NT2/D1 (cell line): Measurements from ENCODE around the gene TPRKB.

Experiments
- SUZ12 ChIP-seq: IDR thresholded peaks from 2 replicates; pipeline ENCODE4 v1.6.1; 2011; ENCODE audit not compliant: insufficient read length, insufficient read depth; ENCODE audit errors: extremely low read depth
- YY1 ChIP-seq: IDR thresholded peaks from 2 replicates; pipeline ENCODE4 v1.6.1; 2011; ENCODE audit not compliant: insufficient read length, insufficient read depth
- ZNF274 ChIP-seq: IDR thresholded peaks from 2 replicates; pipeline ENCODE4 v1.6.1; 2011; ENCODE audit warnings: mild to moderate bottlenecking, low read depth, low read length

DNA sequence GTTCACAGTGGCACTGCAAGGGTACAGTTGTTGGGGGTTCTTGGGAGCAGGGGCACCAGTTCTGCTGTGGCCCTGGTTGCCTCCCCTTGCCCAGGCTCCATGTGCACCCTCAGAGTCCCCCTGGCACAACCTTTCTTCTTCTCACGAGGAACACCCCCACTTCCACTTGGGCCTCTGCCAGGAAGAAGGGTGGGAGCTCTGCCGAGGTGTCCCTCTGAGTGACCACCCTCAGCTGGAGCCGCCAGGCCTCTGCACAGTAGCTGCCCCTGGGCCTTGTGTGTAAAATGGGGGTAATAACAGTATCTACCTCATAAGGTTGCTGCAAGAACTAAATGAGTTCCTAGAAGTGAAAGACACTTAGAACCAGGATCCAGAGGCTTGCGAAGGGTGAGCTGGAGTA, 8.4 kb downstream of the TPRKB start:
- TF ChIP-seq YY1, result no peak
- TF ChIP-seq ZNF274, result no peak
- no peak for TF ChIP-seq SUZ12
